ENCODE measurements around the gene JMJD1C.

Gene JMJD1C

DNA sequence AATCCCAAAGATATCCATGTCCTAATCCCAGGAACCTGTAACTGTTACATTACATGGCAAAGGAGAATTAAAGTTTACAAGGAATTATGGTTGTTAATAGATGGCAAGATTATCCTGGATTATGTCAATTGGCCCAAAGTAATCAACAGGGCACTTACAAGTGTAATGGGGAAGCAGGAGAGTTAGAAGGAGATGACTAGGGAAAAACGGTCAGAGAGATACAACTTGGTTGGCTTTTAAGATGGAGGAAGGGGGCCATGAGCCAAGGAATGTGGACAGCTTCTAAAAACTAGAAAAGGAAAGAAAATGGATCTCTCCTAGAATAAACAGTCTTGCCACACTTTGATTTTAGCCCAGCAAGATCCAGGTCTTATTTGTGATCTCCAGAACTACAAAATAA, 3.3 kb downstream of the JMJD1C start:
- TF ChIP-seq, protein P1, sequence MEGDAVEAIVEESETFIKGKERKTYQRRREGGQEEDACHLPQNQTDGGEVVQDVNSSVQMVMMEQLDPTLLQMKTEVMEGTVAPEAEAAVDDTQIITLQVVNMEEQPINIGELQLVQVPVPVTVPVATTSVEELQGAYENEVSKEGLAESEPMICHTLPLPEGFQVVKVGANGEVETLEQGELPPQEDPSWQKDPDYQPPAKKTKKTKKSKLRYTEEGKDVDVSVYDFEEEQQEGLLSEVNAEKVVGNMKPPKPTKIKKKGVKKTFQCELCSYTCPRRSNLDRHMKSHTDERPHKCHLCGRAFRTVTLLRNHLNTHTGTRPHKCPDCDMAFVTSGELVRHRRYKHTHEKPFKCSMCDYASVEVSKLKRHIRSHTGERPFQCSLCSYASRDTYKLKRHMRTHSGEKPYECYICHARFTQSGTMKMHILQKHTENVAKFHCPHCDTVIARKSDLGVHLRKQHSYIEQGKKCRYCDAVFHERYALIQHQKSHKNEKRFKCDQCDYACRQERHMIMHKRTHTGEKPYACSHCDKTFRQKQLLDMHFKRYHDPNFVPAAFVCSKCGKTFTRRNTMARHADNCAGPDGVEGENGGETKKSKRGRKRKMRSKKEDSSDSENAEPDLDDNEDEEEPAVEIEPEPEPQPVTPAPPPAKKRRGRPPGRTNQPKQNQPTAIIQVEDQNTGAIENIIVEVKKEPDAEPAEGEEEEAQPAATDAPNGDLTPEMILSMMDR (conservative IDR thresholded peaks at IDR 0.05), result no peak
- no peak for TF ChIP-seq ZFX (IDR thresholded peaks at IDR 0.05)
- no peak overlapping the region for H3K27ac ChIP-seq

DNA sequence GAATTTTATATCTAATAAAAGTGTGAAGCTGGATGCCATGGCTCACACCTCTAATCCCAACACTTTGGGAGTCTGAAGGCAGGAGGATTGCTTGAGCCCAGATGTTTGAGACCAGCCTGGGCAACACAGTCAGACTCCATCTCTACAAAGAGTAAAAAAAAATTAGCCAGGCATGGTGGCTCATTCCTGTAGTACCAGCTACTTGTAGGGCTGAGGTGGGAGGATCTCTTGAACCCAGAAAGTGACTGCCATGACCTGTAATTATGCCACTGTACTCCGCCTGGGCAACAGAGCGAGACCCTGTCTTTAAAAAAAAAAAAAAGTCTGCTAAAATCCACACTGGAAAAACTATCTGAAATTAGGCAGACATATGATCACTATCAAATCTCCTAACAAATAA, 7.6 kb downstream of the JMJD1C start:
- H3K27ac ChIP-seq, result no peak overlapping the region
- TF ChIP-seq ZFX (IDR thresholded peaks at IDR 0.05), result no peak
- TF ChIP-seq, protein P1 (conservative IDR thresholded peaks at IDR 0.05), result no peak

DNA sequence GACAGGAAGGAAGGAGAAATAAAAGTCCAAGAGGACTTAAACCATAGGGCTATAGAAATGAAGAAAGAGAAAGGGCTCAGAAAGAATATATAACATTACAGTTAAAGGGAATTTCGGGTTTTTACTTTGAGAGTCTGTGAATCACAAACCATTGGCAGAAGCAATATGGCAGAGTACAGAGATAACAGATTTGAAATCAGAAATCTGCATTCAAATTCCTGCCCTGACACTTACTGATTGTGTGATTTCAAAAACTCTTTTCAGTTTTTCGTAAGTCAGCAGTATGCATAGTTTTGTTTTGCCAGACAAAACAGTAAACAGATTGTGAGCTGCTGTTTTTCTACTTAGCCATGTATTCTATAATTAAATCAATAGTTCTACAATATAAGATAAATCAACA, 8.2 kb downstream of the JMJD1C start:
- TF ChIP-seq, protein P1 (conservative IDR thresholded peaks at IDR 0.05), result no peak
- no peak for TF ChIP-seq ZFX (IDR thresholded peaks at IDR 0.05)
- no peak overlapping the region for H3K27ac ChIP-seq

DNA sequence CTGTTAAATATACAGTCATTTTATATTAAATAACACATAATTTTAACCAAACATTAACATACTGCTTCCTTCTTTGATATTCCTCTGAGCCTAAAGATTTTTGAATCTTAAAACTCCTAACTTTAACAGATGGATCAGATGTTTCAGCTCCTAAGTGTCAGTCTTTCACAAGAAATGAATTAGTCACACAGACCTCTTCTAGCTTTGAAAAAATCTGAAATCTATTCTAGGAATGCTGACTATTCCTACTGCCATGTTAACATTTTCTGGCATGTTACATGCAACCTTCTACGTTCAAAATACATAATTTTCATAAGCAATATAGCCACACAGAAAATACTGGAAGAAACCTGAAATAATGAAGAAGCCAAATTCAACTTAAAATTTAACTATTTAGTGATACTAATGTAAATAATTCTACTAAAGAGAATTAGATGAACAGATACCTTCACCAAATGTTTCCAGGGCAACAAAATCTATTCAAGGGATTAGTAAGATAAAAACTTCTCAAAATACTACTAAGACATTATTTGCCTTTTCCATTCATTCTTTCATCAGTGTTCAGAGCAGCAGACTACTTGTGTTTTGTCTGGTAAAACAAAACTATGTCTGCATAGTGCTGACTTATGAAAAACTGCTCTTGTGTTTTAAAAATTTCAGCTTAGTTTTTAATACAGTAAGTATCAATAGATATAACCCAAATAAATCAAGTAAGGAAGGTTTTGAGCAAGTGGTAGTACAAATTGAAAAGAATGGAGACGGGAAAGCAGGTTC, 9.2 kb downstream of the JMJD1C start:
- TF ChIP-seq, protein P1 (conservative IDR thresholded peaks at IDR 0.05), result no peak
- no peak for TF ChIP-seq ZFX (IDR thresholded peaks at IDR 0.05)
- no peak overlapping the region for H3K27ac ChIP-seq

DNA sequence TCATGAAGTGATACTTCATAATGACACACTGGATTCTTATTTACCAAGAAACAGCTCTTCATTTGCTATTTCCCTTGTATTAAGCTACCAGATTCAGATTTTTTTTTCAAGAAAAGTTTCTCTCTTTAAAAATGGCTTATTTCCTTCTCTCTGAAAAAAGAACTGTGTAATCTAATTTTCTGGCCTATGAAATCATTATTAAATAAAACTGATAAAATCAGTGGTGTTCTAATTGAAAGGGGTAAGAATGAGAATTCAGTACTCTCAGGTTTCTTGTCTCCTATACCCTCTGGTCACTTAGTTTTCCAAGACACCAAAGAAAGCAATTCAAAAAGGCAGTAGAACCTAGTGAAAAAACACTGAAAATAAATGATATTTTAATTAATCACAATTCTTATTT, 10.3 kb downstream of the JMJD1C start:
- H3K27ac ChIP-seq, result no peak overlapping the region
- TF ChIP-seq, protein P1 (conservative IDR thresholded peaks at IDR 0.05), result no peak
- TF ChIP-seq ZFX (IDR thresholded peaks at IDR 0.05), result no peak

DNA sequence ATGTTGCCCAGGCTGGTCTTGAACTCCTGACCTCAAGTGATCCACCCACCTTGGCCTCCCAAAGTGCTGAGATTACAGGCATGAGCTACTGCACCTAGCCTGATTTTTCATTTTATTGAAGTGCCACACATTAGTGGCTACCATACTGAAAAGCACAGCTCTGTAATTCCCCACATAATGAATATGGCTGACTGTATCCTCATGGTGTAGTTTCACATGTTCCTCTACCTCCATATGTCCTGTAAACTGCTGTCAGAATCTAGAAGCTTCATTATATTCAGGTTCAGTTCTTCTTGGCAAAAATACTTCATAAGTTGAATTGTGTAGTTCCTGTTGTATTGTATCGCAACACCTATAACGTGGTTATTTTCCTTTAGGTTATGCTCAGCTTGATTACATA, 11.1 kb downstream of the JMJD1C start:
- TF ChIP-seq ZFX (IDR thresholded peaks at IDR 0.05), result no peak
- TF ChIP-seq, protein P1 (conservative IDR thresholded peaks at IDR 0.05), result no peak
- no peak overlapping the region for H3K27ac ChIP-seq

DNA sequence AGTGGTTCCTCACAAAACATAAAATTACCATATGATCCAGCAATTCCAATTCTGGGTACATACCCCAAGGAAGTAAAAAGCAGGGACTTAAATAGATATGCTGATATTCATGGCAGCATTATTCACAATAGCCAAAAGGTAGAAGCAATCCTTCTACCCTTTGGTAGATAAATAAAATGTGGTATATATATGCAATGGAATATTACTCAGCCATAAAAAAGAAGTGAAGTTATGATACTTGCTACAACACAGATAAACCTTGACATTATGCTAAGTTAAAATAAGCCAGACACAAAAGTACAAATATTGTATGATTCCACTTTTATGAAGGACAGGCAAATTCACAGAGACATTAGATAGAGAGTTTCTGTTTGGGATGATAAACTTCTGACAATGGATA, 13.3 kb downstream of the JMJD1C start:
- H3K27ac ChIP-seq, result no peak overlapping the region
- no peak for TF ChIP-seq ZFX (IDR thresholded peaks at IDR 0.05)
- TF ChIP-seq, protein P1 (conservative IDR thresholded peaks at IDR 0.05), result no peak

Data from C4-2B (cell line).